Measurements from ENCODE around the gene OR8K1. TPM values are rescaled to one million over a fixed set of nuclear protein-coding genes. Genes with fewer than 3 reads are reported as not detected.

The OR8K1 gene
- total RNA-seq, 2 experiments from 2014 or later, result not detected

DNA sequence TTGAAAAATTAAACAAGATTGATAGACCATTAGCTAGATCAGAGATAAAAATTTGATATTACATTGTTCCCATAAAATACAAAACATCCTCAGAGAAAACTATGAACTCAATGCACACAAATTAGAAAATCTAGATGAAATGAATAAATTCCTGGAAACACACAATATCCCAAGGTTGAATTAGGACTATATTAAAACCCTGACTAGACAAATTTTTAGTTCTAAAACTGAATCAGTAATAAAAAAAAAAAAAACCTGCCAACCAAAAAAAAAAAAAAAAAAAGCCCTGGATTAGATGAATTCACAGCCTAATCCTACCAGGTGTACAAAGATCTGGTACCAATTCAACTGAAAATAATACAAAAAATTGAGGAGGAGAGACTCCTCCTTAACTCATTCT is 5.5 kb upstream of the OR8K1 start:
- intact Hi-C loops (cut with DNase I, micrococcal nuclease), result no loop called here
- no peak for ATAC-seq (ENCODE audit: poor library complexity)
- no peak overlapping the region for H3K4me3 ChIP-seq (ENCODE audit: low read length)
- H3K4me1 ChIP-seq (ENCODE audit: insufficient read depth, low read length), result no peaks in the 10 kb centered on the region
- H3K27me3 ChIP-seq (ENCODE audit: control insufficient read depth in 1 of 2, insufficient read depth in 2 of 2, low read length in 2 of 2), result no peaks in the 10 kb centered on the region
- no peak for TF ChIP-seq CTCF (IDR thresholded peaks at IDR 0.05)
- no peak for DNase-seq
- POLR2A ChIA-PET, result no interaction called here
- H3K27ac ChIP-seq (ENCODE audit: low read depth in 1 of 2, low read length in 2 of 2), result no peak overlapping the region
- CTCF ChIA-PET, result no interaction called here
- no peaks in the 10 kb centered on the region for H3K36me3 Mint-ChIP-seq (ENCODE audit: low read depth)
- H3K4me1 Mint-ChIP-seq (ENCODE audit: low read depth), result no peaks in the 10 kb centered on the region
- H3K4me3 Mint-ChIP-seq, result no peak overlapping the region
- no peaks in the 10 kb centered on the region for H3K27me3 Mint-ChIP-seq
- peaks cover 0 to 6% of the 10 kb centered on the region in 2 experiments for H3K9me3 ChIP-seq (ENCODE audit: control insufficient read depth in 1 of 2, insufficient read depth in 1 of 2, low read length in 2 of 2)
- no peak overlapping the region for H3K27ac Mint-ChIP-seq
- no peaks in the 10 kb centered on the region for H3K36me3 ChIP-seq (ENCODE audit: insufficient read depth, low read length)
- peaks cover 11% of the 10 kb centered on the region for H3K9me3 Mint-ChIP-seq

- no peak within 1 kb of the TSS for H3K27ac Mint-ChIP-seq
Measured at GRCh38 chr11:56353991-56354390, 8.2 kb downstream of the OR8K1 start, which contains the start of gene OR8J1. Gene OR8J1, plus strand, starts transcription at chr11:56354291. Its CDS starts 5,956 bp downstream, at chr11:56360247.

DNA sequence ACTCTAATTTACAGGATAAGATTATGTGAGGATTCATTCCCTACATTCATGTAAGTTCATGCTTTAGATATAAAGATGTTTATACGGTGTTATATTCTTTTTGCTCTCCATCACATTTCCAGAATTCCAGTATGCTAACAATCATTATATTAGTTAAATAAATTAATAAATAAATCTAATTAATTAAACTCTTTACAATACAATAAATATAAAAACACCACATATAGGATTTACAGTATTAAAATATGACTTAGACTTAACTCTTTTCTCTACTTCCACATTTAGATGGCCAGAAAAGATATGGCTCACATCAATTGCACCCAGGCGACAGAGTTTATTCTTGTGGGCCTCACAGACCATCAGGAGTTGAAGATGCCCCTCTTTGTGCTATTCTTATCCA is 29.5 kb downstream of the OR8K1 start, which contains the start of gene OR8U1:
OR8U1 (plus strand) TSS at position 301 of the 400 bp plus-strand sequence; CDS start at position 301, 0 bp downstream.
- CTCF ChIA-PET, result no interaction called here
- no peaks in the 10 kb centered on the region for H3K4me1 ChIP-seq (ENCODE audit: insufficient read depth, low read length)
- H3K27me3 ChIP-seq (ENCODE audit: control insufficient read depth in 1 of 2, insufficient read depth in 2 of 2, low read length in 2 of 2), result no peaks in the 10 kb centered on the region
- no peak within 1 kb of the TSS for H3K4me3 ChIP-seq (ENCODE audit: low read length)
- no peaks in the 10 kb centered on the region for H3K36me3 ChIP-seq (ENCODE audit: insufficient read depth, low read length)
- no peak for ATAC-seq (ENCODE audit: poor library complexity)
- Mint-ChIP-seq H3K9me3 (peaks cover 8% of the 10 kb centered on the region), H3K27me3 (no peaks in the 10 kb centered on the region), H3K36me3 (ENCODE audit: low read depth) (no peaks in the 10 kb centered on the region), H3K4me3 (no peak within 1 kb of the TSS), H3K27ac (no peak within 1 kb of the TSS), H3K4me1 (ENCODE audit: low read depth) (no peaks in the 10 kb centered on the region)
- no peak for DNase-seq
- POLR2A ChIA-PET, result no interaction called here
- no peak for TF ChIP-seq CTCF (IDR thresholded peaks at IDR 0.05)
- no peak within 1 kb of the TSS for H3K27ac ChIP-seq (ENCODE audit: low read depth in 1 of 2, low read length in 2 of 2)
- intact Hi-C loops (cut with DNase I, micrococcal nuclease), result no loop called here
- peaks cover 0 to 3% of the 10 kb centered on the region in 2 experiments for H3K9me3 ChIP-seq (ENCODE audit: control insufficient read depth in 1 of 2, insufficient read depth in 1 of 2, low read length in 2 of 2)

More at GRCh38 chr11:56353991-56354390, 8.2 kb downstream of the OR8K1 start, which contains the start of gene OR8J1:
- Histone ChIP-seq H3K36me3 (ENCODE audit: insufficient read depth, low read length) (no peaks in the 10 kb centered on the region), H3K27me3 (ENCODE audit: control insufficient read depth in 1 of 2, insufficient read depth in 2 of 2, low read length in 2 of 2) (no peaks in the 10 kb centered on the region), H3K4me3 (ENCODE audit: low read length) (no peak within 1 kb of the TSS), H3K9me3 (ENCODE audit: control insufficient read depth in 1 of 2, insufficient read depth in 1 of 2, low read length in 2 of 2) (no peaks in the 10 kb centered on the region), H3K4me1 (ENCODE audit: insufficient read depth, low read length) (no peaks in the 10 kb centered on the region), H3K27ac (ENCODE audit: low read depth in 1 of 2, low read length in 2 of 2) (no peak within 1 kb of the TSS)
- ATAC-seq (ENCODE audit: poor library complexity) (no peak), DNase-seq (no peak)
- Mint-ChIP-seq H3K4me1 (ENCODE audit: low read depth) (no peaks in the 10 kb centered on the region), H3K27me3 (no peaks in the 10 kb centered on the region), H3K36me3 (ENCODE audit: low read depth) (no peaks in the 10 kb centered on the region), H3K9me3 (no peaks in the 10 kb centered on the region), H3K4me3 (no peak within 1 kb of the TSS)
- intact Hi-C loops (cut with DNase I, micrococcal nuclease), result no loop called here
- TF ChIP-seq CTCF (IDR thresholded peaks at IDR 0.05), result no peak
- POLR2A ChIA-PET, result no interaction called here
- CTCF ChIA-PET, result no interaction called here

Measured in CD4-positive, alpha-beta T cell (primary cell).